NCI-H1092 treated with DMSO at 0.1 percent for 48 hours (cell line): ENCODE measurements around the gene INO80C.

ENCODE experiments used
- DNase-seq: peaks from one replicate; lab custom pipeline; 2025; lab: John Stamatoyannopoulos, UW

The INO80C gene

DNA sequence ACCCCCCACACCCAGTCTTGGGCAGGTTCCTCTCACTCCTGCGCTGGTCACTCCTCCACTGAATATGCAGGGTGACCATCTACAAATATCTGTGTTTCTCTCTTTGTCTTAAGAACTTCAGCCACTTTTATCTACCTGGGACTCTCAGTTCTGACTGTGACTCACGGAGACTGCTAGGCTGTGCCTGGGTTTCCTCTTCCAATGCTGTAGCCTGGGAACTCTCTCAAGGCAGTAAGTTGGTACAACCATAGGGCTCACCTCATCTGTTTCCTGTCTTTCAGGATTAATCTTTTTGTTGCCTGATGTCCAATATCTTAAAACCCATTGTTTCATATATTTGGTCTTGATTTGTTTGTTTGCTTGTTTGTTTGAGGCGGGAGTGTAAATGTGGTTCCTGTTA is 73.4 kb downstream of the INO80C start:
- no peak for DNase-seq

DNA sequence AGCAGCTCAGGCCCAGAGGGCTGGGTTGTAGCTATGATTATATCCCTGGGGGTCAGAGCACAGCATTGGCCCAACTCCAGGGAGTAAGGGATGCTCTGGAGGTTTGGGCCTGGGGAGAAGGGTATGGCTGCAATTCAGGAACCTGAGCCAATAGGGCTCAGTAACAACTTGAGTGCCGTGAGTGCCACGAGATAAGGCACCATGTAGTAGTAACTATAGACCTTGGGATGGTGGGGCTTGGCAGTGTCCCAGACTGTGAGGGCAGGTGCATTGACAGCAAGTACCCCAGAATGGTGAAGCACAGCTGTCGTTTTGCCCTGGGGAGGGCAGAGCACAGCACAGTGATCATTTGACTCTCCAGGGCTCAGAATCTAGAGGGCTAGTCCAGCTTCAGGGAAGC is 75.5 kb downstream of the INO80C start:
- DNase-seq: peak; percentile 8

DNA sequence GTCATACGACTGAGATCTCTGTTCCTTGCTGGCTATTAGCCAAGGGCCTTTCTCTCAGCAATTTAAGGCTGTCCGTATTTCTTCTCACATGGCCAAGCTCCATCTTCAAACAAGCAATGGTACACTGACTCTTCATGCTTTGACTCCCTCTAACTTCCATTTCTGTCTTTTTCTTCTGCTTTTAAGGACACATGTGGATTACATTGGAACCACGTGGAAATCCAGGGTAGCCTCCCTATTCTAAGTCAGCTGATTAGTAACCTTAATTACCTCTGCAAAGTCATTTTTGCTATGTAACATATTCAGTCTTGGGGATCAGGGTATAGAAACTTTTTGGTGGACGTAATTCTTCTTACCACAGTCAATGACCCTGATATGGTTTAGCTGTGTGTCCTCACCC is 79.2 kb downstream of the INO80C start:
- no peak for DNase-seq
